T-helper 2 cell treated with Interferon-gamma antibody and Interleukin-4, amounts not matched to agents 100 ng/mL and 5 ng/mL, for 36 hours (primary cell): ENCODE measurements around the gene SAMD9. TPM values are rescaled to one million over a fixed set of nuclear protein-coding genes. Genes with fewer than 3 reads are reported as not detected.
"Not testable (repeated sequence)": the region's sequence is repeated elsewhere in the genome, so short reads cannot be mapped to it uniquely, and the experiment has no call there.

Experiments
- intact Hi-C: fragments of 100-400 bp; cut with micrococcal nuclease; formaldehyde crosslinking; loops from one replicate; pipeline ENCODE4 v1.15.1; 2023
- total RNA-seq: library from RNA; stranded (reverse); gene quantifications from 2 replicates; pipeline ENCODE4 v1.2.3, GENCODE V29; 2022

Gene SAMD9
- 38.5 and 39.2 TPM in 2 replicates for total RNA-seq

GRCh38 chr7:93117852-93118530, at the start of gene SAMD9:
SAMD9 (minus strand) TSS chr7:93117979; CDS start chr7:93106097, 11,882 bp downstream.
- intact Hi-C loops = loop anchor here (1.0 to 10.0 kb wide), 11 partner anchors 29 to 983 kb away; partner anchors contain the start of genes CDK6, CYP51A1, FAM133B and PEX1

GRCh38 chr7:93165447-93165846, 47.7 kb upstream of the SAMD9 start:
- intact Hi-C loops = loop anchor here (1.0 to 2.0 kb wide), 2 partner anchors 19 to 47 kb away; no protein-coding TSS in a partner anchor

- intact Hi-C loops = loop anchor here (1.0 to 2.0 kb wide), 2 partner anchors 18 to 46 kb away; no protein-coding TSS in a partner anchor
Observed at GRCh38 chr7:93164766-93165165, 47.0 kb upstream of the SAMD9 start.

- intact Hi-C loops = no loop called here
Observed at GRCh38 chr7:93161181-93161762, 43.5 kb upstream of the SAMD9 start.

GRCh38 chr7:93160410-93160809, 42.6 kb upstream of the SAMD9 start:
- intact Hi-C loops = no loop called here

- intact Hi-C loops = no loop called here
Observed at GRCh38 chr7:93159490-93159889, 41.7 kb upstream of the SAMD9 start.

- intact Hi-C loops = no loop called here
Observed at GRCh38 chr7:93156884-93157283, 39.1 kb upstream of the SAMD9 start.

- intact Hi-C loops = no loop called here
Observed at GRCh38 chr7:93150200-93150835, 32.5 kb upstream of the SAMD9 start.

GRCh38 chr7:93148727-93149126, 30.9 kb upstream of the SAMD9 start:
- intact Hi-C loops = loop anchor here (2.0 kb wide), 1 partner anchor 620 kb away; the partner anchor contains the start of genes PEX1 and RBM48

GRCh38 chr7:93148144-93148543, 30.4 kb upstream of the SAMD9 start, which contains the start of gene SAMD9L:
SAMD9L (minus strand) TSS chr7:93148385; CDS start chr7:93135971, 12,414 bp downstream.
- intact Hi-C loops = loop anchor here (2.0 kb wide), 1 partner anchor 619 kb away; the partner anchor contains the start of genes PEX1 and RBM48

- intact Hi-C loops = loop anchor here (1.0 to 2.0 kb wide), 5 partner anchors 17 to 85 kb away; partner anchors contain the start of gene VPS50
Observed at GRCh38 chr7:93147363-93147762, 29.6 kb upstream of the SAMD9 start.

- intact Hi-C loops = loop anchor here (1.0 to 2.0 kb wide), 5 partner anchors 18 to 86 kb away; partner anchors contain the start of gene VPS50
Observed at GRCh38 chr7:93146472-93147141, 28.8 kb upstream of the SAMD9 start.

- intact Hi-C loops = loop anchor here (2.0 kb wide), 2 partner anchors 19 to 35 kb away; no protein-coding TSS in a partner anchor
Observed at GRCh38 chr7:93146036-93146435, 28.3 kb upstream of the SAMD9 start.

GRCh38 chr7:93145354-93145753, 27.6 kb upstream of the SAMD9 start:
- intact Hi-C loops = no loop called here

- intact Hi-C loops = no loop called here
Observed at GRCh38 chr7:93142127-93142526, 24.3 kb upstream of the SAMD9 start.

- intact Hi-C loops = no loop called here
Observed at GRCh38 chr7:93140582-93141191, 22.9 kb upstream of the SAMD9 start.

GRCh38 chr7:93138576-93138975, 20.8 kb upstream of the SAMD9 start:
- intact Hi-C loops = no loop called here

- intact Hi-C loops = no loop called here
Observed at GRCh38 chr7:93133005-93133404, 15.2 kb upstream of the SAMD9 start.

- intact Hi-C loops = no loop called here
Observed at GRCh38 chr7:93132216-93132615, 14.4 kb upstream of the SAMD9 start.

- intact Hi-C loops = not testable (repeated sequence)
Observed at GRCh38 chr7:93126954-93127353, 9.2 kb upstream of the SAMD9 start.

GRCh38 chr7:93123532-93123931, 5.8 kb upstream of the SAMD9 start:
- intact Hi-C loops = not testable (repeated sequence)
